PC-3 (cell line): ENCODE results near the gene SERPINA12.

Source experiments
- EZH2 ChIP-seq: fragments of 300-600 bp; sonication (generic); IDR thresholded peaks from one replicate; pipeline ENCODE4 v1.6.1; 2017; ENCODE audit warnings: antibody characterized with exemption, mild to moderate bottlenecking, low read length; ENCODE audit not compliant: unreplicated experiment
- EZH2phosphoT487 ChIP-seq: fragments of 300-600 bp; sonication (generic); IDR thresholded peaks from 2 replicates; pipeline ENCODE4 v1.6.1; 2018; ENCODE audit warnings: mild to moderate bottlenecking, antibody characterized with exemption, low read length, borderline replicate concordance
- TF ChIP-seq, protein P1 (sequence below): fragments of 300-600 bp; sonication (generic); conservative IDR thresholded peaks from 2 replicates; pipeline ENCODE4 v1.5.1; 2017; ENCODE audit warnings: antibody characterized with exemption, low read depth, mild to moderate bottlenecking, low read length

DNA sequence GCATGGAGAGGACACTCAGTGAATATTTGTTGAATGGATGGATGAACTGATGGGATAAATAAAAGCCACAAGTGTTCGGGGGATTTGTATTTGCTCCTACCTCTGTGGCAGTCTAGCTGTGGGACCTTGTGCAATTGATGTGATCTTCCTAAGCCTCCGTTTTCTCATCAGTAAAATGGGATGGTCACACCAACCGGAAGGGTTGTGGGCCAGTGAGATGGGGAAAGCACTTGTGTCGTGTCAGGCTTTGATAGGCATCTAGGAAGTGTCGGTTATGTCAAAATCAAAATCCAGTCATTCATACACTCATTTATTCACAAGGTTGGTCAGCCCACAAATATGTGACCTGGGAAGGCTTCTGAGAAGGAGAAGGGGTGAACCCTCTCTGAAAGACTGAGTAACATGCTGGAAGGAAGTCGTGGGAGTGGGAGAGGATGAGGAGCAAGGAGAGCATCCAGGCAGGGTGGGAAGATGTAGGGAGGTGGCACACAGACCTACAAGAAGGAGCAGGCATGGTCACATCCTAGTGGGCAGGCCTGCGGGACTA lies 25.5 kb downstream of the SERPINA12 start:
- TF ChIP-seq, protein P1, sequence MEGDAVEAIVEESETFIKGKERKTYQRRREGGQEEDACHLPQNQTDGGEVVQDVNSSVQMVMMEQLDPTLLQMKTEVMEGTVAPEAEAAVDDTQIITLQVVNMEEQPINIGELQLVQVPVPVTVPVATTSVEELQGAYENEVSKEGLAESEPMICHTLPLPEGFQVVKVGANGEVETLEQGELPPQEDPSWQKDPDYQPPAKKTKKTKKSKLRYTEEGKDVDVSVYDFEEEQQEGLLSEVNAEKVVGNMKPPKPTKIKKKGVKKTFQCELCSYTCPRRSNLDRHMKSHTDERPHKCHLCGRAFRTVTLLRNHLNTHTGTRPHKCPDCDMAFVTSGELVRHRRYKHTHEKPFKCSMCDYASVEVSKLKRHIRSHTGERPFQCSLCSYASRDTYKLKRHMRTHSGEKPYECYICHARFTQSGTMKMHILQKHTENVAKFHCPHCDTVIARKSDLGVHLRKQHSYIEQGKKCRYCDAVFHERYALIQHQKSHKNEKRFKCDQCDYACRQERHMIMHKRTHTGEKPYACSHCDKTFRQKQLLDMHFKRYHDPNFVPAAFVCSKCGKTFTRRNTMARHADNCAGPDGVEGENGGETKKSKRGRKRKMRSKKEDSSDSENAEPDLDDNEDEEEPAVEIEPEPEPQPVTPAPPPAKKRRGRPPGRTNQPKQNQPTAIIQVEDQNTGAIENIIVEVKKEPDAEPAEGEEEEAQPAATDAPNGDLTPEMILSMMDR: no peak
- TF ChIP-seq EZH2 (no peak), EZH2phosphoT487 (no peak)
